ENCODE results near the gene SEC63.
A peak's percentile ranks its signal among the peaks of the same experiment; 100 is the strongest.
"Not testable (repeated sequence)": the region's sequence is repeated elsewhere in the genome, so short reads cannot be mapped to it uniquely, and the experiment has no call there.

SEC63 gene

DNA sequence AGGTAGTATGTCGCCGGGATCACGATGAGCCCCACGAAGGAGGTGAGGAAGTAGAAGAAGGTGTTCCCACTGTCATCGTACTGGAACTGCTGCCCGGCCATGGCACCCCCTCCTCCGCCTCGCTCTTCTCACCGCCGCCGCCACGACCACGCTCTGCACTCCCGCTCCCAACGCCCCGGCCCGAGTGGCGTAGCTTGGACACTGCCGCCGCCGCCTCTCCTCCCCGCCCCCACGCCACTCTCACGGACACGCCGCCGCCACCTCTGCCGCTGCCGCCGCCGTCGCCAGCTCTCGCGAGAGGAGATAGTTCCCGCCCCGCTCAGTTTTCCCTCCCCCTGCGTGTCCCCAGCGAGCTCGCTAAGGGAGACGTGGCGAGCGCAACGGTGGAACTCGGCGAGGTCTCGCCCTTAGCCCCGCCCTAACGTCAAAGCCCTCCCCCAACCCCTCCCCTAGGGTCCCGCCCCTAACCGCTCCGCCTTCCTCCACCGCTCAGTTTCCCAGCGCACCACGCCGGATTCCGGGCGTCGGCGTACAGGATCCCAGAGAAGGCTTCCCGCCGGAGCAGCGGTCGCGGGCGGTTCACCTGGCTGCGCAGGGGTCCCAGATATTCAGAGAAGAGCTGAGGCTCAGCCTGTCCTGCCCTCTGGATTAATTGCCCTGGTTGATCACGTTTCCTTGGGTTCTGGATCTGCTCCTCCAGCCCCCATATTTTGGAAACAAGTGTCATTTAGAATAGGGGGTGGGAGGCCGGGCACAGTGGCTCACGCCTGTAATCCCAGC lies at the start of gene SEC63:
TSS of gene SEC63 (minus strand) at position 300 of the 780 bp plus-strand sequence. CDS start at position 101, 199 bp downstream.
- DNase-seq: peak; percentile 99

DNA sequence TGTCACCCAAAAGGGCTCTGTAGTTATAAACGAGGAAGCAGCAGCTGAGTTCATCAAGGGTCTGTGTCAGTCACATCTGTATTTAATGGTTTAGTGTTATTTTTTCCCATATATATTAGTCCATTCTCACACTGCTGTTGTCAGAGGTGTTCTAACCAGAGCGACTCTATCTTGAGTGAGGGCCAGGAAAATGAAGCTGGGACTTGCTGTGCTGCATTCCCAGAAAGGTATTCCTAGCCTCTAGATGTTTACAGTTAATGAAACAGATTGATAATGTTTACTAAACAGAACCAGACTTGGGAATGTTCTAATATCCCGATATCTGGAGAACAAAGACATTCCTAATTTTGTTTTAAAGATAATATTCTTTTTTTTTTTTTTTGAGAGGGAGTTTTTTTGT lies 48.0 kb upstream of the SEC63 start:
- no peak for DNase-seq

GRCh38 chr6:108004861-108005260 lies 46.9 kb upstream of the SEC63 start:
- DNase-seq: no peak

- no peak for DNase-seq
These were observed 44.6 kb upstream of the SEC63 start for GRCh38 chr6:108002365-108003221.

- no peak for DNase-seq
These were observed 43.8 kb upstream of the SEC63 start for GRCh38 chr6:108001696-108002231.

GRCh38 chr6:108000259-108000658 lies 42.3 kb upstream of the SEC63 start:
- not testable (repeated sequence) for DNase-seq

DNA sequence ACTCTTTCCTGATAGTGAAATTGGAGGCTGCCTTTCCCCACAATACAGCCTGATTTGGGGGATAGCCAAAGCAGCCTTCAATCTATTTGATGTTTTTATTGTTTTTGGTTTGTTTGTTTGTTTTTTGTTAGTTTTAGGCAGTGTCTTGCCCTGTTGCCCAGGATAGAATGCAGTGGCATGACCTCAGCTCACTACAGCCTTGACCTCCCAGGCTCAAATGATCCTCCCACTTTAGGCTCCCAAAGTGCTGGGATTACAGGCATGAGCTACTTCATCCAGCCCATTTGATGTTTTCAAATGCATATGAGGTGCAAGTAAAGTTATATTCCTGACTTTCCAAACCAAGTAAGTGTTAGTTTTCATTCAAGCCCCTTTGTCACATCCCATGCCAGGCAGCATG lies 41.3 kb upstream of the SEC63 start:
- no peak for DNase-seq

- DNase-seq: no peak
These were observed 34.0 kb upstream of the SEC63 start for GRCh38 chr6:107991772-107992550.

GRCh38 chr6:107991061-107991460 lies 33.1 kb upstream of the SEC63 start:
- DNase-seq: no peak

- not testable (repeated sequence) for DNase-seq
These were observed 32.6 kb upstream of the SEC63 start for GRCh38 chr6:107990587-107990986.

DNA sequence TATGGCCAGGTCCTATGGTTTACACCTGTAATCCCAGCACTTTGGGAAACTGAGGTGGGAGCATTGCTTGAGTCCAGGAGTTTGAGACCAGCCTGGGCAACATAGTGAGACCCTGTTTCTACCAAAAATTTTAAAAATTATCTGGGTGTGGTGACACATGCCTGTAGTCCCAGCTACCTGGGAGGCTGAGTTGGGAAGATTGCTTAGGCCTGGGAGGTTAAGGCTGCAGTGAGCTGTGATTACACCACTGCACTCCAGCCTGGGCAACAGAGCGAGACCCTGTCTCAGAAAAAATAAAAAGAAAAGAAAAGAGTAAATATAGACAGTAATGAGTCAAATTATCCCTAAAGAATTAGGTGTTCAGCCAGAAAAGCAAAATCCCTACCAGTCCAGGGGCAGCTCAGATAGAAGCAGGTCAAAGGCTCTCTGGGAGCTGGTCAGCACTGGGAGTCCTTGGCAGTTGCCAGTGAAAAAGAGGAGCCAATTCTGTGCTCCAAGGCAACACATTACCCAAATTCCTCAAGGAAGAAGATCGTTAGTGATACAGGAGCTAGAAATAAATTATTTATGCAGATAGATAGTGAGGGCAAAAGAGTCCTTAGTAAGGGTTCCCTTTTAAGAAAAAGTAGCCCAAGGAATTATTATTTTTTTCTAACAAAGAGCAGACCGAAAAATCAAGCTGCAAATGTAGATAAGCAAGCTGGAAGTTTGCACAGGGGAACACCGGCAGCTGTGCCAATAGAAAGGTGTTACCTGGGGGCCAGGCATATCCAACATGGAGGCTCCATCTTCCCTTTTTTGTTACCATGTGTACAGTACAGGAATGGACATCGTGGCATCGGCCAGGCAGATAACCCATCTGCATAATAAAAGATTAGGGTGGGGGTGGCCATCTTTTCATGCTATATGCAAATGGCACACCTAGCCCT lies 31.4 kb upstream of the SEC63 start:
- DNase-seq: no peak

DNA sequence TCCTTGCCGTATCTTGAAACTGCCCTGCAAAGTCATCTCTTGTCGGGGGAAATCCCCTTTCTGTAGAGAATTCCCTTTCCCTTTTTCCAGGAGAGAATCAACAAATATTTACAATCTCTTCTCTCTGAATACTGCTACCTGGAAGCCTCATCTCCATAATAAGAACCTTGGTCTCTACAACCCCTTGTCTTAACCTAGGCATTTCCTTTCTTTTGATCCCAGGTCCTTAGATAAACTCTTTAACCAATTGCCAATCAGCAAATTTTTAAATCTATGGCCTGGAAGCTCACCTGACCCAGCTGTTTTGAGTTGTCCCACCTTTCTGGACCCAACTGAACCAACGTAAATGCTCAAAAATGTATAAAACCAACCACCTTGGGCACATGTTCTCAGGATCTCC lies 30.6 kb upstream of the SEC63 start:
- DNase-seq: no peak

GRCh38 chr6:107987805-107988204 lies 29.8 kb upstream of the SEC63 start:
- no peak for DNase-seq

DNA sequence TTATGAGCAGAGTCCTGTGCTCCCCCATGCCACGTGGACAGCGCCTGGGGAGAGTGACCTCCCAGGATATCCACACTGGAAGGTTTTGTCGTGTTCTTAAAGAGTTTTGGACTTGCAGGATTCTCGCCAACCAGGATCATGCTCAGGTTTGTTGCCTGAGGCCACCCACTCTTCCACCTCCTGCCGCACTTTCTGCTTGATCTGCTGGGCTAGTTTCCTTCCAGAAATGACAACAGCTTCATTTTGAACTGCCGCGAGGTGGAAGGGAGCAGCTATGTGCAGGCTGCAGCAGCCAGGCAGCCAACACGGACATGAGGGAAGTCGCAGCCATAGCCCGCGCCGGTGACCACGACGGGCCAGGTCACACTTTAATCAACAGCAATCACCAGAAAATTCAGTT lies 27.7 kb upstream of the SEC63 start:
- DNase-seq: no peak

DNA sequence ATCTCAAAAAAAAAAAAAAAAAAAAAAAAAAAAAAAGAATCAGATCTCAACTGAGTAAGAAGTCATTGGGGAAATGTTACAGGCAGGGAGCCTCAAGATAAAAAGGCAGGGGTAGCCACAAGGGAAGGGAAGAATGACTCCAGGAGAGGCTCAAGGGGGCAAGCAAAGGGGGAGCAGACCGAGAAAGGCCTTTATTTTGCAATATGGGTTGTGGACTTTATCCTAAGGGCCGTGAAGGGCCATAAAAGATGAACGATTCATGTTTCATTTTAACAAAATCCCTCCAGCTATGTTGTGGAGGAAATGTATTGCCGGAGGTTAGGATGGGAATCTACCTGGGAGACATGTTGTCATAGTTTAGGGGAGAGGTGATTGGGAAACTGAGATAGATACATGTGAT lies 25.8 kb upstream of the SEC63 start:
- DNase-seq: no peak

- DNase-seq: no peak
These were observed 24.5 kb upstream of the SEC63 start for GRCh38 chr6:107982486-107982885.

DNA sequence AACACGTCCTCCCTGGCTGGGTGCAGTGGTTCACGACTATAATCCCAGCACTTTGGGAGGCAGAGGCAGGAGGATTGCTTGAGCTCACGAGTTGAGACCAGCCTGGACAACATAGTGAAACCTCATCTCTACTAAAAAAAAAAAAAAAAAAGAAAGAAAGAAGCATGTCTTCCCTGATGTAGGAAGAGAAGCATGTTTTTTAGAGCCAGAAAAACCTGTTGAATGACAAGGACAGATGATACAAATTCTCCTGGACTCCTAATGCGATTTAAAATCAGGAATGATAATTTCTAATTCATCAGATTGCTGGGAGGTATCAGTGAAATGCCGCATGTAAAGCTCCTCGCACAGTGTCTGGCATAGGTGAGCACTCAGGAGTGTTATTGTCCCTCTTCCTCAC lies 23.7 kb upstream of the SEC63 start:
- DNase-seq: no peak

GRCh38 chr6:107977283-107977682 lies 19.3 kb upstream of the SEC63 start:
- no peak for DNase-seq

- DNase-seq: no peak
These were observed 18.3 kb upstream of the SEC63 start for GRCh38 chr6:107976155-107976783.

GRCh38 chr6:107973594-107973993 lies 15.6 kb upstream of the SEC63 start:
- no peak for DNase-seq

DNA sequence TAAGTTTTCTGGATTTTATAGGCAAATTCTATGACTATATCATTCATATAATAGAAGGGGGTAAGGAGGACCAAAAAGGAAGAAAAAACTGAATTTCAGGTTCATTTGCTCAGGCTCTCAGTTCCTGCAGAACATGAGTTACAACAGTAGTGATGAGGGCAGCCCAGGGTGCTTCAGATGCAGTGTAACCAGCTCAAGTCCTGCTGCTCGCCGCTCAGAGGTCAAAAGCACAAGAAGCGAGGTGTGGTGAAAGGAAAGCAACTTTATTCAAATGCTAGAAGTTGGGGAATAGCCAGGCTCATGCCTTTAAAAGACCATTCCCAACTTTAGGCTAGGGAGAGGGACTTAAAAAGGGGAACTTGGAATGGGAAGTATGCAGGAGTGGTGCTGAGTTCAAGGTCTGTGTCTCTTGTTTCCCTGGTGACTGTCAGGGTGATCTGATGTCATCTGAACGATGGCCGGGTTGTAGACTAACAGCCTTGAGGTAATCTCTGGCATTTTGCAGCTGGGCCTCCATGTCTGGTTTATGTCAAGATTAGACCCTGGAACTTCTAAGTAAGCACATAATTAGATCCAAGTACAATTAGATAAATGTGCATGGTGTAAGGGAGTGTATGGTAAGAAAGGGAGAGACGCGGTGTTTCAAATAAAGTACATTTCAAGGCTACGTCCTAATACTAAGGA lies 14.5 kb upstream of the SEC63 start:
- DNase-seq: no peak
